GM12878 (cell line): ENCODE data around the gene COIL. TPM values are rescaled to one million over a fixed set of nuclear protein-coding genes. Genes with fewer than 3 reads are reported as not detected.

Source experiments
- ATAC-seq: fragments of 200-7000 bp; cut with Tn5 transposase; 3 replicates; pipeline ENCODE4 v1.9.1; 2020; ENCODE audit warnings: mild to moderate bottlenecking, moderate library complexity
- BruUV-seq: library from RNA; stranded (reverse); fragments of 400-500 nt; replicated peaks from 2 replicates; lab custom pipeline; 2021; lab: Mats Ljungman, UMichigan
- CTCF ChIA-PET: fragments of 300-600 bp; sonication (Branson Sonifier 250); formaldehyde crosslinking; extraction: SDS; loops from one replicate; lab custom pipeline; 2021; ENCODE audit warnings: inconsistent platforms; lab: Yijun Ruan, JAX
- POLR2A ChIA-PET: fragments of 350-600 bp; formaldehyde crosslinking; extraction: SDS; loops from one replicate; lab custom pipeline; 2021; ENCODE audit warnings: inconsistent platforms; lab: Charles Lee
- RAD21 ChIA-PET: fragments of 300-600 bp; sonication (Branson Sonifier 250); formaldehyde crosslinking; loops from one replicate; lab custom pipeline; 2023; ENCODE audit warnings: antibody characterized with exemption; ENCODE audit not compliant: unreplicated experiment; lab: Charles Lee
- SMC1A ChIA-PET: fragments of 300-600 bp; sonication (Branson Sonifier 250); formaldehyde crosslinking; loops from one replicate; lab custom pipeline; 2023; ENCODE audit not compliant: unreplicated experiment, uncharacterized antibody; lab: Charles Lee
- DNase-seq: peaks from one replicate; pipeline ENCODE4 v3.0.0-alpha.2; 2011; ENCODE audit warnings: low read depth, low spot score
- FAIRE-seq: peaks from 3 replicates; lab custom pipeline; 2011; peaks lifted over from hg19 to GRCh38; lab: Jason Lieb, UNC
- H2AFZ ChIP-seq: 2 replicates; pipeline ENCODE4 v1.6.0; 2011; ENCODE audit warnings: low read depth, low read length, control low read depth; ENCODE audit not compliant: control insufficient read depth
- H3K27ac ChIP-seq: 2 replicates; pipeline ENCODE4 v1.5.1; 2011; ENCODE audit warnings: control low read depth; ENCODE audit not compliant: control insufficient read depth, insufficient read depth
- H3K27me3 ChIP-seq, 2 experiments: replicated peaks in 1 of 2; 2 replicates each; pipeline versions ENCODE4 v1.6.0 to v1.6.1; 2011; ENCODE audit warnings: low read length in 1 of 2; ENCODE audit not compliant: control insufficient read depth in 2 of 2, insufficient read depth in 2 of 2
- H3K36me3 ChIP-seq, 2 experiments: 2 replicates each; pipeline ENCODE4 v1.5.1; 2011; ENCODE audit warnings: low read length in 1 of 2; ENCODE audit not compliant: control insufficient read depth in 2 of 2, insufficient read depth in 2 of 2
- H3K4me1 ChIP-seq: 2 replicates; pipeline ENCODE4 v1.6.1; 2011; ENCODE audit warnings: mild to moderate bottlenecking, low read length, moderate library complexity, mixed read lengths; ENCODE audit not compliant: control insufficient read depth, insufficient read depth
- H3K4me2 ChIP-seq: 2 replicates; pipeline ENCODE4 v1.6.0; 2011; ENCODE audit warnings: control low read depth; ENCODE audit not compliant: control insufficient read depth, insufficient read depth
- H3K4me3 ChIP-seq: fragments of 200-600 bp; sonication (generic); 2 replicates; pipeline ENCODE4 v1.5.1; 2016
- H3K79me2 ChIP-seq: 2 replicates; pipeline ENCODE4 v1.6.0; 2011; ENCODE audit warnings: low read length; ENCODE audit not compliant: control insufficient read depth, insufficient read depth
- H3K9ac ChIP-seq: 2 replicates; pipeline ENCODE4 v1.8.0; 2011; ENCODE audit warnings: low read length, control low read depth, mixed read lengths; ENCODE audit not compliant: control insufficient read depth, insufficient read depth
- H3K9me3 ChIP-seq: replicated peaks from 3 replicates; pipeline ENCODE4 v1.5.1; 2011; ENCODE audit warnings: mild to moderate bottlenecking, low read length; ENCODE audit not compliant: control insufficient read depth, insufficient read depth
- H4K20me1 ChIP-seq: 2 replicates; pipeline ENCODE4 v1.6.0; 2011; ENCODE audit not compliant: control insufficient read depth, insufficient read depth
- CHD2 ChIP-seq: IDR thresholded peaks from 2 replicates; pipeline ENCODE4 v1.6.1; 2011; ENCODE audit warnings: low read depth, low read length, improper control_type of control experiment, borderline replicate concordance
- ESRRA ChIP-seq: IDR thresholded peaks from 2 replicates; pipeline ENCODE4 v1.6.1; 2012; ENCODE audit warnings: mild to moderate bottlenecking, low read length, improper control_type of control experiment
- HDAC6 ChIP-seq: fragments of 200-600 bp; sonication (generic); IDR thresholded peaks from one replicate; pipeline ENCODE4 v1.8.0; 2017; ENCODE audit warnings: antibody characterized with exemption; ENCODE audit not compliant: unreplicated experiment
- JUNB ChIP-seq: IDR thresholded peaks from 2 replicates; pipeline ENCODE4 v1.6.1; 2016; ENCODE audit warnings: antibody characterized with exemption, mild to moderate bottlenecking
- KDM1A ChIP-seq: fragments of 200-600 bp; sonication (generic); IDR thresholded peaks from 2 replicates; pipeline ENCODE4 v1.6.1; 2016; ENCODE audit warnings: borderline replicate concordance
- MTA3 ChIP-seq: IDR thresholded peaks from 2 replicates; pipeline ENCODE4 v1.6.1; 2012; ENCODE audit warnings: low read length, inconsistent platforms, borderline replicate concordance
- NR2C2 ChIP-seq: IDR thresholded peaks from 2 replicates; pipeline ENCODE4 v1.6.1; 2011; ENCODE audit warnings: borderline replicate concordance, low read depth; ENCODE audit not compliant: control insufficient read depth, insufficient read length
- RUNX3 ChIP-seq: IDR thresholded peaks from 2 replicates; pipeline ENCODE4 v1.6.1; 2012; ENCODE audit warnings: low read length, inconsistent platforms
- SIX5 ChIP-seq: IDR thresholded peaks from 2 replicates; pipeline ENCODE4 v1.6.1; 2011; ENCODE audit warnings: mild to moderate bottlenecking, low read depth, low read length, moderate library complexity; ENCODE audit not compliant: severe bottlenecking
- TBL1XR1 ChIP-seq: IDR thresholded peaks from 2 replicates; pipeline ENCODE4 v1.6.1; 2012; ENCODE audit warnings: low read depth, low read length, improper control_type of control experiment
- ZBED1 ChIP-seq: IDR thresholded peaks from 2 replicates; pipeline ENCODE4 v1.6.1; 2016; ENCODE audit warnings: borderline replicate concordance
- WGBS: methylation state at CpG from one replicate; pipeline ENCODE4 v1.1.6; 2016; ENCODE audit warnings: low lambda C conversion rate; ENCODE audit not compliant: insufficient replicate concordance, insufficient coverage; ENCODE audit errors: missing lambda C conversion rate; 5-methylcytosine and 5-hydroxymethylcytosine counted together
- in situ Hi-C: fragments of 300-500 bp; cut with MboI; formaldehyde crosslinking; loops from 9 replicates; pipeline ENCODE4 v1.14.3; 2018; ENCODE audit warnings: mixed read lengths
- intact Hi-C: fragments of 100-400 bp; cut with micrococcal nuclease; formaldehyde crosslinking; loops from one replicate; pipeline ENCODE4 v1.14.2; 2022; ENCODE audit not compliant: unreplicated experiment
- polyA plus RNA-seq, 11 experiments: library from polyadenylated mRNA; depleted of rRNA in 4 of 11; unstranded in 6 of 11; stranded (reverse) in 5 of 11; fragments of >200 nt; fragmentation: Nextera tagmentation in 4 of 11; fragmentation: Illumina TruSeq in 1 of 11; extraction: Ambion mirVana in 4 of 11; extraction: Trizol in 1 of 11; gene quantifications; 1 replicate in 1 of 11; 2 replicates in 10 of 11; pipeline versions ENCODE4 v1.2.1 to v1.2.3, GENCODE V29; 2011 to 2016; ENCODE audit warnings: inconsistent platforms in 2 of 11, missing spikeins in 2 of 11, low read depth in 1 of 11
- total RNA-seq, 4 experiments: library from RNA; depleted of rRNA in 3 of 4; stranded (reverse); fragments of >200 nt in 3 of 4; fragmentation: Illumina TruSeq in 1 of 4; extraction: Trizol in 1 of 4; gene quantifications; 2 replicates each; pipeline versions ENCODE4 v1.2.1 to v1.2.3, GENCODE V29; 2013 to 2021
- TF ChIP-seq, protein P1 (sequence below): fragments of 450-650 bp; IDR thresholded peaks from 2 replicates; pipeline ENCODE4 v1.6.1; 2016; ENCODE audit warnings: mild to moderate bottlenecking
- TF ChIP-seq, protein P2 (sequence below): fragments of 450-650 bp; IDR thresholded peaks from 2 replicates; pipeline ENCODE4 v1.6.1; 2017; ENCODE audit warnings: mild to moderate bottlenecking
- TF ChIP-seq, protein P3 (sequence below): IDR thresholded peaks from 2 replicates; pipeline ENCODE4 v1.6.1; 2011; ENCODE audit warnings: low read depth, mild to moderate bottlenecking, low read length, moderate library complexity, borderline replicate concordance; ENCODE audit errors: extremely low read depth

Gene COIL
- total and polyA plus RNA-seq, 10 of the 15 experiments (the other 5 are each of a cell fraction or from before 2014, with no cell fraction given) = 13.7 to 24.3 (median 17.4) TPM

- no peaks in the 10 kb centered on the region for H4K20me1 ChIP-seq
- H3K27ac ChIP-seq = no peak overlapping the region
- H3K36me3 ChIP-seq = peaks cover 0 to 4% of the 10 kb centered on the region in 2 experiments; a peak in 1 of 4 replicates
- CTCF ChIA-PET = interaction anchor here (1.1 to 4.7 kb wide), 10 partner anchors 10 to 293 kb away, joined by 3 to 33 read pairs (median 6); partner anchors contain the start of genes AKAP1 and COIL
- no peaks in the 10 kb centered on the region for H3K27me3 ChIP-seq
- no peak for DNase-seq
- no peaks in the 10 kb centered on the region for H3K79me2 ChIP-seq
- H3K4me1 ChIP-seq = peaks cover 20% of the 10 kb centered on the region
- RAD21 ChIA-PET = interaction anchor here (1.3 to 2.0 kb wide), 2 partner anchors 31 to 187 kb away, joined by 3 to 7 read pairs; partner anchors contain the start of gene SCPEP1
- BruUV-seq = no TSS peak
- no peak for ATAC-seq
- H3K4me3 ChIP-seq = no peak overlapping the region
- POLR2A ChIA-PET = interaction anchor here (1.2 kb wide), 1 partner anchor 34 kb away, joined by 3 read pairs; no protein-coding TSS in a partner anchor
- 25% methylated on average over 2 of the region's 2 CpGs for WGBS
- in situ Hi-C loops = no loop called here
- no peak overlapping the region for H3K4me2 ChIP-seq
- H2AFZ ChIP-seq = no peak overlapping the region
- intact Hi-C loops = loop anchor here (5.0 to 10.0 kb wide), 2 partner anchors 47 to 76 kb away; partner anchors contain the start of genes AKAP1 and COIL
- SMC1A ChIA-PET = interaction anchor here (1.2 to 6.4 kb wide), 11 partner anchors 8 to 189 kb away, joined by 4 to 41 read pairs (median 6); partner anchors contain the start of genes COIL and SCPEP1
- no peak for FAIRE-seq
- no peaks in the 10 kb centered on the region for H3K9me3 ChIP-seq
- H3K9ac ChIP-seq = no peak overlapping the region
- TF ChIP-seq NR2C2 (no peak), ESRRA (no peak), HDAC6 (no peak), SIX5 (no peak), MTA3 (no peak), TBL1XR1 (no peak), JUNB (no peak), RUNX3 (peak; percentile 30; the same call in 1 of the 2 replicates), CHD2 (no peak), KDM1A (no peak), ZBED1 (no peak)
- TF ChIP-seq, protein P1, sequence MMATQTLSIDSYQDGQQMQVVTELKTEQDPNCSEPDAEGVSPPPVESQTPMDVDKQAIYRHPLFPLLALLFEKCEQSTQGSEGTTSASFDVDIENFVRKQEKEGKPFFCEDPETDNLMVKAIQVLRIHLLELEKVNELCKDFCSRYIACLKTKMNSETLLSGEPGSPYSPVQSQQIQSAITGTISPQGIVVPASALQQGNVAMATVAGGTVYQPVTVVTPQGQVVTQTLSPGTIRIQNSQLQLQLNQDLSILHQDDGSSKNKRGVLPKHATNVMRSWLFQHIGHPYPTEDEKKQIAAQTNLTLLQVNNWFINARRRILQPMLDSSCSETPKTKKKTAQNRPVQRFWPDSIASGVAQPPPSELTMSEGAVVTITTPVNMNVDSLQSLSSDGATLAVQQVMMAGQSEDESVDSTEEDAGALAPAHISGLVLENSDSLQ = peak; percentile 62; the same call in 1 of the 2 replicates
- TF ChIP-seq, protein P2, sequence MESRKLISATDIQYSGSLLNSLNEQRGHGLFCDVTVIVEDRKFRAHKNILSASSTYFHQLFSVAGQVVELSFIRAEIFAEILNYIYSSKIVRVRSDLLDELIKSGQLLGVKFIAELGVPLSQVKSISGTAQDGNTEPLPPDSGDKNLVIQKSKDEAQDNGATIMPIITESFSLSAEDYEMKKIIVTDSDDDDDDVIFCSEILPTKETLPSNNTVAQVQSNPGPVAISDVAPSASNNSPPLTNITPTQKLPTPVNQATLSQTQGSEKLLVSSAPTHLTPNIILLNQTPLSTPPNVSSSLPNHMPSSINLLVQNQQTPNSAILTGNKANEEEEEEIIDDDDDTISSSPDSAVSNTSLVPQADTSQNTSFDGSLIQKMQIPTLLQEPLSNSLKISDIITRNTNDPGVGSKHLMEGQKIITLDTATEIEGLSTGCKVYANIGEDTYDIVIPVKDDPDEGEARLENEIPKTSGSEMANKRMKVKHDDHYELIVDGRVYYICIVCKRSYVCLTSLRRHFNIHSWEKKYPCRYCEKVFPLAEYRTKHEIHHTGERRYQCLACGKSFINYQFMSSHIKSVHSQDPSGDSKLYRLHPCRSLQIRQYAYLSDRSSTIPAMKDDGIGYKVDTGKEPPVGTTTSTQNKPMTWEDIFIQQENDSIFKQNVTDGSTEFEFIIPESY = no peak
- TF ChIP-seq, protein P3, sequence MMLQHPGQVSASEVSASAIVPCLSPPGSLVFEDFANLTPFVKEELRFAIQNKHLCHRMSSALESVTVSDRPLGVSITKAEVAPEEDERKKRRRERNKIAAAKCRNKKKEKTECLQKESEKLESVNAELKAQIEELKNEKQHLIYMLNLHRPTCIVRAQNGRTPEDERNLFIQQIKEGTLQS = no peak
Measured at GRCh38 chr17:57008958-57009357, 48.1 kb upstream of the COIL start.
